Measurements from ENCODE around the gene MAPKAPK3. TPM values are rescaled to one million over a fixed set of nuclear protein-coding genes. Genes with fewer than 3 reads are reported as not detected.

MAPKAPK3 gene
- total RNA-seq: 100 to 1,000 TPM in 1 of 4 donors, 10 to 100 TPM in 3; 66.1 to 147 (median 97.5) TPM

DNA sequence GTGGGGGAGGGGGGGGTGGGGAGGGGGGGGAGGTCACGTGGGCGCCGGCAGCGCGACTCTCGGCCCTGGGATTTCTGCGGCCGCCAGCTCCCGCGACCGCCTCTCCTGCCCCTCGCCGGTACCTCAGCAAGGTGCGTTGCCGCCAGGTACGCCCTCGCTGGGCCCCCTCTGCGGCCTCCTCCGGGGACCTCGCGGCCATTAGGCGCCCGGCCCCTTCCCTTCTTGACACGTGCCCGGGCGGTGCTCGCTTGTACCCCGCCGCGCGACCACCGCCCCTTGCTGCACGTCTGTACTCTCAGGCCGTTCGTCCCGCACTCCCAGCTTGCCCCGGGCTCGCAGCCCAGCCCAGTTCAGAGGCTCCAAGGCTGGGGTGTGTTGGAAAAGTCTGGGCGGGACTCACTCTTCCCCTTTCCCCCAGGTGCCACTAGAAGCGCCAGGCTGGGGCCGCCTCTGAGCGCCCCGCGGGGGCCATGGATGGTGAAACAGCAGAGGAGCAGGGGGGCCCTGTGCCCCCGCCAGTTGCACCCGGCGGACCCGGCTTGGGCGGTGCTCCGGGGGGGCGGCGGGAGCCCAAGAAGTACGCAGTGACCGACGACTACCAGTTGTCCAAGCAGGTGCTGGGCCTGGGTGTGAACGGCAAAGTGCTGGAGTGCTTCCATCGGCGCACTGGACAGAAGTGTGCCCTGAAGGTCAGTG lies at the start of gene MAPKAPK3:
MAPKAPK3 (plus strand) TSS at position 56 of the 696 bp plus-strand sequence; CDS start at position 471, 415 bp downstream.
- TF ChIP-seq, protein P1, sequence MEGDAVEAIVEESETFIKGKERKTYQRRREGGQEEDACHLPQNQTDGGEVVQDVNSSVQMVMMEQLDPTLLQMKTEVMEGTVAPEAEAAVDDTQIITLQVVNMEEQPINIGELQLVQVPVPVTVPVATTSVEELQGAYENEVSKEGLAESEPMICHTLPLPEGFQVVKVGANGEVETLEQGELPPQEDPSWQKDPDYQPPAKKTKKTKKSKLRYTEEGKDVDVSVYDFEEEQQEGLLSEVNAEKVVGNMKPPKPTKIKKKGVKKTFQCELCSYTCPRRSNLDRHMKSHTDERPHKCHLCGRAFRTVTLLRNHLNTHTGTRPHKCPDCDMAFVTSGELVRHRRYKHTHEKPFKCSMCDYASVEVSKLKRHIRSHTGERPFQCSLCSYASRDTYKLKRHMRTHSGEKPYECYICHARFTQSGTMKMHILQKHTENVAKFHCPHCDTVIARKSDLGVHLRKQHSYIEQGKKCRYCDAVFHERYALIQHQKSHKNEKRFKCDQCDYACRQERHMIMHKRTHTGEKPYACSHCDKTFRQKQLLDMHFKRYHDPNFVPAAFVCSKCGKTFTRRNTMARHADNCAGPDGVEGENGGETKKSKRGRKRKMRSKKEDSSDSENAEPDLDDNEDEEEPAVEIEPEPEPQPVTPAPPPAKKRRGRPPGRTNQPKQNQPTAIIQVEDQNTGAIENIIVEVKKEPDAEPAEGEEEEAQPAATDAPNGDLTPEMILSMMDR (IDR thresholded peaks at IDR 0.05): peak in 2 of 6 experiments; percentile 5 to 19
- TF ChIP-seq POLR2A (IDR thresholded peaks at IDR 0.05): peak; percentile 13 to 49
- Histone ChIP-seq H3K36me3 (no peaks in the 10 kb centered on the region), H3K27ac (peak within 1 kb of the TSS; percentile 92 to 98 (median 98)), H3K9me3 (no peaks in the 10 kb centered on the region), H3K4me3 (replicated peaks in 1 of 3) (peak within 1 kb of the TSS; percentile 49 to 78 (median 71)), H3K4me1 (peaks cover 31 to 63% of the 10 kb centered on the region in 2 donors), H3K27me3 (no peaks in the 10 kb centered on the region)
- DNase-seq: peak; percentile 70 to 75
- 2 to 3% methylated on average over 8 to 38 of the region's 58 CpGs for WGBS, 2 donors
- intact Hi-C loops (cut with DNase I): loop anchor here (5.0 kb wide), 2 partner anchors 765 to 880 kb away; no protein-coding TSS in a partner anchor

DNA sequence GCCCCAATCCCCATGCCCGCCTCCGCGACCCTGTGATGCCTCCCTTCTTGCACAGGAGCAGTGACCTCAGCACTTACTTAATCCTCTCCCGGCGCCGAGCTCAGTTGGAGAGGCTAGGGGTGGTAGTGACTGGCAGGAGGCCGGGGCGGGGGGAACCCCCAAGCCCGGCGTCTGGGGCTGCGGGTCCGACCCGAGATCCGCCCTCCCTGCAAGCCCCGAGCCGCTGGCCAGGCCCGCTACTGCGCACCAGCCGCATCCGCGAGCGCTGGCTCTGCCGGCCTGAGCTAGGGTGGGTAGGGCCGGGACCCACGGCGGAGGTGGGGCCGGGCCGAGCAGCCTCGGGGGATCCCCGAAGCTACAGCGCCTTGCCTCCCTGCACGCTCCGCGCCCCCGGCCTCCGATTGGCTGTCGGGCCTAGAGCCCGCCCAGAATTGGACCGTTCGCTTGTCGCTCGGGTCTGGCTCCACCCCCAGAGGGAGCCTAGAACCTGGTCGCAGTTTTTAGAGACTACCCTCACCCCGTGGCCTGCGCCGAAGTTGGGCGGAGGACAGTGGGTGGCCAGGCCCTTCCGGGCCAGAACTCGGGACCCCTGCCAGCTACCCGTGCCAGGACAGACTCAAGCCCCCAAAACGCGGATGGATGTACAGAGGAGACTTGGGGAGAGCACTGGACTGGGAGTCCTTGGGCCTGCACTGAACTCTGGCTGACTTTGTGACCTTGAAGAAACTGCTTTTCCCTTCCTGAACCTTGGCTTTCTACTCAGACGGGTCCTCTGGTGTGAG lies 49.4 kb upstream of the MAPKAPK3 start, which contains the start of gene C3orf18:
C3orf18 (minus strand) TSS at position 362 of the 782 bp plus-strand sequence. CDS start 2,048 bp downstream, outside the sequence.
- Histone ChIP-seq H3K36me3 (no peaks in the 10 kb centered on the region), H3K4me3 (replicated peaks in 1 of 3) (peak within 1 kb of the TSS; percentile 8 to 47 (median 38)), H3K27ac (peak within 1 kb of the TSS in 2 of 3 donors; percentile 62 to 90), H3K4me1 (peaks cover 24 to 35% of the 10 kb centered on the region in 2 donors), H3K9me3 (no peaks in the 10 kb centered on the region), H3K27me3 (no peaks in the 10 kb centered on the region)
- WGBS, 2 donors: 5 to 21% methylated on average over 6 to 10 of the region's 53 CpGs
- DNase-seq: peak; percentile 95
- intact Hi-C loops (cut with DNase I): loop anchor here (10.0 kb wide), 1 partner anchor 807 kb away; no protein-coding TSS in a partner anchor
- TF ChIP-seq POLR2A (IDR thresholded peaks at IDR 0.05): peak in 1 of 2 donors; percentile 63
- TF ChIP-seq, protein P1 (IDR thresholded peaks at IDR 0.05): no peak

DNA sequence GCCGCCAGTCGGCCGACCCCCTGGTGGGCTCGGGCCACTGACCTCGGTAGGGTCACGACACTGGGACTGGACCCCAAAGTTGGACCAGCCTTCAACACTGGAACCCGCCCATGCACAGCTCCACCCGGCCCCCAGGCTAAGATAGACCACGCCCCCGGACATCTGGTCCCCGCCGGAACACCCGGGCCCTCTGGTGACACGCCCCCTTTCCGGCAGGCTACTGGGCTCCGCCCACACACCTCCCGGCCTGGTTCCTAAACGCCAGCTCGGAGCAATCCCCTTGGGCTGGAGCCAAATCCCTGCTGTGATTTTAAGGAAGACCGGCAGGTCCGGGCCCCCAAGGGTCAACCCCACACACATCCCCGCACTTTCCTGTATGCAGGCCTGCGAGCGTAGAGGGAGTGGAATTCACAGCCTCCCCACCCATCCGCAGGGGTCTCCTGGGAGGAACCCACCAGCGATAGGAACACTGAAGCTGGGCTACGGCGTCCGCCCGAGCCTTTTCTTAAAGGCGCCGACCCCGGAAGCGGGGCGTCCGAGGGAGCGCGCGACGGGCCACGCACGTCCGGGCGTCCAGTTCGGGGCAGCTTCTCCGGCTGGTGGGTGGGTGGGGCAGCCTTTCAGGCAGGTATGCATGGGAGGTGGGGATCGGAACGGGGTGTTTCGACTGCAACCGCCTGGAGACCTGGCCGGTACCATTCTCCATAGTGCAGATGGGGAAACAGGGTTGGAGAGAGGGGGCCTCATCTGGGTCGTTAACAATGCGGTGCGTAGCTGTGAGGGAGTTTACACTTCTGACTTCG lies 47.8 kb upstream of the MAPKAPK3 start, which contains the start of gene HEMK1:
HEMK1 (plus strand) TSS at position 576 of the 803 bp plus-strand sequence. CDS start 1,583 bp downstream, outside the sequence.
- TF ChIP-seq POLR2A (IDR thresholded peaks at IDR 0.05): peak in 1 of 2 donors; percentile 82
- TF ChIP-seq, protein P1 (IDR thresholded peaks at IDR 0.05): no peak
- WGBS, 2 donors: 0 to 1% methylated on average over 26 to 35 of the region's 55 CpGs
- peak; percentile 99 for DNase-seq
- peak within 1 kb of the TSS; percentile 15 to 91 (median 41) for H3K4me3 ChIP-seq (replicated peaks in 1 of 3)
- no peaks in the 10 kb centered on the region for H3K36me3 ChIP-seq
- H3K27ac ChIP-seq: peak within 1 kb of the TSS; percentile 83 to 90 (median 86)
- H3K27me3 ChIP-seq: no peaks in the 10 kb centered on the region
- H3K9me3 ChIP-seq: no peaks in the 10 kb centered on the region
- intact Hi-C loops (cut with DNase I): loop anchor here (10.0 kb wide), 1 partner anchor 806 kb away; no protein-coding TSS in a partner anchor
- H3K4me1 ChIP-seq: peaks cover 24 to 41% of the 10 kb centered on the region in 2 donors

DNA sequence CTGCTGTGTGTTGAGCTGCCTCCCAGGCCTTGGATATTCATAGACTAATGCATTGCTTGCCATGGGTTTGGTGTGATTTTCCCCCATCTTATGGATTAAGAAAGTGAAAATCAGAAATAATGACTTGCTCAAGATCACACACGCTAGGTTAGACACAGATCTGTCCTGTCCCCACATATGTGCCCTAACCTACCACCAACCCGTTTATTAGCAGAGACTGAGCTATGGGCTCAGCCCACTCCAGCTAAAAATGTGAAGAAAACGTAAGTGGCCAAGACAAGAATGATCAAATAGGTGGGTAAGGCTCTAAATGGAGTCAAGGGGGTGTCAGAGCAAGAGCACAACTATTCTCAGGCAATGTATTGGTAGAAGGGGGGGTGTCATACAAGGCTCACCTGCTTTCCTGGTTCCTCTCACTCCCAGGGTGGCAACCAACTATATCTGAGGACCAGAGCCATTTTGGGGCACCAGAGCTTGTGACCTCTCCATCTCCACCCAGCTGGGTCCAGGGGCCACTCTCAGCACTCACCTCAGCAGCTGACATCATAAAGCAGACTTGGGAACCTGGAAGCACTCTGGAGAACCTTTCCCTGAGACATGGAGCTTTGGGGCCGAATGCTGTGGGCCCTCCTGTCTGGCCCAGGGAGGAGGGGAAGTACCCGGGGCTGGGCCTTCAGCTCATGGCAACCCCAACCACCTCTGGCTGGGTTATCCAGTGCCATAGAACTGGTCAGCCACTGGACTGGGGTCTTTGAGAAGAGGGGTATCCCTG lies 46.3 kb upstream of the MAPKAPK3 start:
- intact Hi-C loops (cut with DNase I): no loop called here
- H3K27me3 ChIP-seq: no peaks in the 10 kb centered on the region
- TF ChIP-seq, protein P1 (IDR thresholded peaks at IDR 0.05): no peak
- no peak for TF ChIP-seq POLR2A (IDR thresholded peaks at IDR 0.05)
- 84 to 92% methylated on average over 5 of the region's 5 CpGs for WGBS, 2 donors
- H3K4me3 ChIP-seq (replicated peaks in 1 of 3): no peak overlapping the region
- no peaks in the 10 kb centered on the region for H3K9me3 ChIP-seq
- H3K4me1 ChIP-seq: peaks cover 24 to 46% of the 10 kb centered on the region in 2 donors
- H3K27ac ChIP-seq: peak overlapping the region in 2 of 3 donors; percentile 86 to 90
- DNase-seq: no peak
- no peaks in the 10 kb centered on the region for H3K36me3 ChIP-seq
